Measurements from ENCODE around the gene SYT7.

Gene SYT7

GRCh38 chr11:61607920-61608599, 27.2 kb upstream of the SYT7 start:
- peak; percentile 33 for DNase-seq (ENCODE audit: low read depth)

GRCh38 chr11:61607426-61607825, 26.6 kb upstream of the SYT7 start:
- DNase-seq (ENCODE audit: low read depth) = no peak

GRCh38 chr11:61603667-61604066, 22.8 kb upstream of the SYT7 start:
- DNase-seq (ENCODE audit: low read depth) = no peak

GRCh38 chr11:61602775-61603569, 22.1 kb upstream of the SYT7 start:
- peak; percentile 93 for DNase-seq (ENCODE audit: low read depth)

GRCh38 chr11:61601512-61601911, 20.6 kb upstream of the SYT7 start:
- no peak for DNase-seq (ENCODE audit: low read depth)

GRCh38 chr11:61599968-61600710, 19.3 kb upstream of the SYT7 start:
- DNase-seq (ENCODE audit: low read depth) = peak; percentile 12

GRCh38 chr11:61598886-61599868, 18.3 kb upstream of the SYT7 start:
- peak; percentile 34 for DNase-seq (ENCODE audit: low read depth)

GRCh38 chr11:61598374-61598773, 17.5 kb upstream of the SYT7 start:
- no peak for DNase-seq (ENCODE audit: low read depth)

GRCh38 chr11:61596990-61597389, 16.1 kb upstream of the SYT7 start:
- DNase-seq (ENCODE audit: low read depth) = no peak

GRCh38 chr11:61596542-61596941, 15.7 kb upstream of the SYT7 start:
- no peak for DNase-seq (ENCODE audit: low read depth)

GRCh38 chr11:61594907-61595257, 14.0 kb upstream of the SYT7 start:
- no peak for DNase-seq (ENCODE audit: low read depth)

GRCh38 chr11:61593151-61593550, 12.3 kb upstream of the SYT7 start:
- no peak for DNase-seq (ENCODE audit: low read depth)

GRCh38 chr11:61592176-61592575, 11.3 kb upstream of the SYT7 start:
- no peak for DNase-seq (ENCODE audit: low read depth)

GRCh38 chr11:61589961-61590360, 9.1 kb upstream of the SYT7 start:
- DNase-seq (ENCODE audit: low read depth) = no peak

- DNase-seq (ENCODE audit: low read depth) = peak; percentile 27
Observed at GRCh38 chr11:61588728-61589191, 7.9 kb upstream of the SYT7 start.

GRCh38 chr11:61587951-61588727, 7.3 kb upstream of the SYT7 start:
- no peak for DNase-seq (ENCODE audit: low read depth)

GRCh38 chr11:61587541-61587941, 6.7 kb upstream of the SYT7 start:
- DNase-seq (ENCODE audit: low read depth) = no peak

GRCh38 chr11:61586792-61587430, 6.0 kb upstream of the SYT7 start:
- no peak for DNase-seq (ENCODE audit: low read depth)

- no peak for DNase-seq (ENCODE audit: low read depth)
Observed at GRCh38 chr11:61585115-61585514, 4.2 kb upstream of the SYT7 start.

- DNase-seq (ENCODE audit: low read depth) = no peak
Observed at GRCh38 chr11:61581931-61582330, 1.1 kb upstream of the SYT7 start.

Data from amniotic epithelial cell (primary cell).